Measurements from ENCODE around the gene SPATA18. TPM values are rescaled to one million over a fixed set of nuclear protein-coding genes. Genes with fewer than 3 reads are reported as not detected.

Gene SPATA18
- total RNA-seq (2022; extraction: Qiagen RNA extraction; ENCODE audit: low read depth) = 2.9 to 4.8 TPM (median 4.0 TPM) in 5 replicates

GRCh38 chr4:52051213-52051614, at the start of gene SPATA18:
Gene SPATA18 (plus strand): TSS chr4:52051304. CDS start chr4:52051705, 401 bp downstream.

GRCh38 chr4:52019936-52020657, 31.0 kb upstream of the SPATA18 start, which contains the start of gene LRRC66:
Gene LRRC66 (minus strand): TSS chr4:52020363. CDS start chr4:52017613, 2,750 bp downstream.

GRCh38 chr4:52038103-52038912, 12.8 kb upstream of the SPATA18 start, which contains the start of gene SGCB:
Gene SGCB (minus strand): TSS chr4:52038299. CDS start chr4:52038259, 40 bp downstream.

Other genes starting within 250 kb of the SPATA18 start
- gene DCUN1D4, start 208.2 kb upstream of the SPATA18 start, total RNA-seq (2022; extraction: Qiagen RNA extraction; ENCODE audit: low read depth) = 14.3 to 26.2 TPM (median 18.9 TPM) in 5 replicates
- 0.13 to 0.21 TPM in 2 of 5 replicates, not detected in the others for gene LRRC66, start 30.9 kb upstream of the SPATA18 start, total RNA-seq (2022; extraction: Qiagen RNA extraction; ENCODE audit: low read depth)
- gene SGCB, start 13.0 kb upstream of the SPATA18 start, total RNA-seq (2022; extraction: Qiagen RNA extraction; ENCODE audit: low read depth) = 15.3 to 26.5 TPM (median 16.9 TPM) in 5 replicates